Activated CD8-positive, alpha-beta memory T cell treated with anti-CD3 and anti-CD28 coated beads, Interleukin-2, amount 10 ng/mL, durations not matched to agents 7 days and 5 days (primary cell): ENCODE results near the gene XPC. TPM values are rescaled to one million over a fixed set of nuclear protein-coding genes. Genes with fewer than 3 reads are reported as not detected.
A peak's percentile ranks its signal among the peaks of the same experiment; 100 is the strongest.

Experiments
- ATAC-seq: fragments of 150-1000 bp; cut with Tn5 transposase; one replicate; pipeline ENCODE4 v1.10.0; 2021; ENCODE audit warnings: moderate library complexity
- CTCF ChIA-PET: fragments of 350-600 bp; sonication (Branson Sonifier 250); formaldehyde crosslinking; loops from one replicate; lab custom pipeline; 2021; ENCODE audit warnings: antibody characterized with exemption; lab: Charles Lee
- DNase-seq: peaks from one replicate; pipeline ENCODE4 v3.0.0-alpha.2; 2020
- H3K27ac Mint-ChIP-seq: one replicate; pipeline ENCODE4 v1.8.0; 2021; ENCODE audit warnings: mild to moderate bottlenecking, mixed read lengths
- H3K27me3 Mint-ChIP-seq: one replicate; pipeline ENCODE4 v1.8.0; 2021; ENCODE audit warnings: mixed read lengths
- H3K36me3 Mint-ChIP-seq: one replicate; pipeline ENCODE4 v1.8.0; 2021; ENCODE audit warnings: mild to moderate bottlenecking, mixed read lengths
- H3K4me1 Mint-ChIP-seq: one replicate; pipeline ENCODE4 v1.8.0; 2021; ENCODE audit warnings: mixed read lengths
- H3K4me3 Mint-ChIP-seq: one replicate; pipeline ENCODE4 v1.8.0; 2021; ENCODE audit warnings: mild to moderate bottlenecking, moderate library complexity, mixed read lengths
- H3K9me3 Mint-ChIP-seq: one replicate; pipeline ENCODE4 v1.8.0; 2022; ENCODE audit warnings: low read depth, mixed read lengths
- total RNA-seq, 2 experiments: library from RNA; stranded (reverse); gene quantifications; one replicate each; pipeline ENCODE4 v1.2.3, GENCODE V29; 2021

The XPC gene
- total RNA-seq, 2 experiments from 2014 or later, result 36.0 to 39.5 TPM

DNA sequence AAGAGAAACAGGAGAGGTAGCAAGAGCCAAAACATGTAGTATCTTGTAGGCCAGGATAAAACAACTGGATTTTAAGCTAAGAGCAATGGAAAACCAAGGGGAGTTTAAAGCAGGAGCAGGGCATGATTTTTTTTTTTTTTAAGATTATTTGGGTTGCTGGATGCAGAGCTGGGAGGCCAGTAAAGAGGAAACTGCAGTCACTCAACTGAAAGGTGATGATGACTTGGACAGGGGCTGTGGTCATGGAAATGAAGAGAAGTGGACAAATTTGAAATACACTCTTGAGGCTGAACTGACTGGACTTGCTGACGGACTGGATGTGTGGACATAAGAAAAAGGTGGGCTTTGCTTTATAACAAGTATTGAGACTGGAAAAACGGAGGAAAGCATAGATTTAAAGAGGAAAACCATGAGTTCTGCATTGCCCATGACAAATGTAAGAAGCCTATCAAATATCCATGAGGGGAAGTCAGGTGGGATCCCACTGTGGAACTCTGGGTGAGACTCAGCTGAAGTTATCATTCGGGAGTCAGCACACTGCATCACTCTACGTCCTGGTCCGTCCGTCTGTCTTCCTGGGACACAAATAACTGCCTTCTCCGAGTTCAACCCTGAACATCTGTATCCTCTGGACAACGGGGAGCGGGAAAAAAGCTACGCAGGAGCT lies 688 bp downstream of the XPC start:
- ATAC-seq (no peak), DNase-seq (no peak)
- CTCF ChIA-PET, result interaction anchor here (1.2 to 2.4 kb wide), 8 partner anchors 14 to 473 kb away, joined by 3 to 19 read pairs (median 5); partner anchors contain the start of genes CHCHD4 and TMEM43
- peak overlapping the region; percentile 99 for H3K27ac Mint-ChIP-seq
- H3K36me3 Mint-ChIP-seq, result peaks cover 20% of the 10 kb centered on the region
- H3K27me3 Mint-ChIP-seq, result no peaks in the 10 kb centered on the region
- H3K4me3 Mint-ChIP-seq, result peak overlapping the region; percentile 81
- peaks cover 66% of the 10 kb centered on the region for H3K4me1 Mint-ChIP-seq
- H3K9me3 Mint-ChIP-seq, result no peaks in the 10 kb centered on the region

- Mint-ChIP-seq H3K4me1 (peaks cover 59% of the 10 kb centered on the region), H3K36me3 (peaks cover 28% of the 10 kb centered on the region), H3K9me3 (no peaks in the 10 kb centered on the region), H3K27me3 (no peaks in the 10 kb centered on the region), H3K27ac (peak overlapping the region; percentile 61), H3K4me3 (peak overlapping the region; percentile 4)
- DNase-seq (peak; percentile 75), ATAC-seq (peak; percentile 13)
- CTCF ChIA-PET, result interaction anchor here (3.1 kb wide), 1 partner anchor 28 kb away, joined by 9 read pairs; no protein-coding TSS in a partner anchor
These were observed 2.9 kb downstream of the XPC start for GRCh38 chr3:14175383-14176037.

DNA sequence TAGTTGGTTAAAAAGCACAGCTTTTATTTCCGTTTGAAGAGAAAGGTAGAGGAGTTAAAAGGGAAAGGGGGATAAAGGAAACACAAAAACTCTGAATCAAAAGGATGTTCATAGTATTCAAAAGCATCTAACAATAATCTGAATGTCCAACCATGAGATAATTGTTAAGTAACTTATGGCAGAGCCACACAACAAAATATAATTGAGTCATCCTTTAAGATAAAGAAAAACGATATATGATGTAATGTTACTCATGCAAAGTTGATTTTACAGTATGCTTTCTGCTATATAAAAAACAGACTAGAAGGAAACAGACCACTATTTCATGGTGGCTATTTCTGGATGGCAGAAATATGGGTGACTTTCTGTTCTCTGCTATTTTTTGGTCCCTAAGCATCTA lies 3.9 kb downstream of the XPC start:
- ATAC-seq, result no peak
- Mint-ChIP-seq H3K36me3 (peaks cover 38% of the 10 kb centered on the region), H3K27ac (no peak overlapping the region), H3K4me3 (no peak overlapping the region), H3K27me3 (no peaks in the 10 kb centered on the region), H3K9me3 (no peaks in the 10 kb centered on the region), H3K4me1 (peaks cover 58% of the 10 kb centered on the region)
- CTCF ChIA-PET, result interaction anchor here (3.1 kb wide), 1 partner anchor 29 kb away, joined by 9 read pairs; no protein-coding TSS in a partner anchor
- DNase-seq, result no peak

DNA sequence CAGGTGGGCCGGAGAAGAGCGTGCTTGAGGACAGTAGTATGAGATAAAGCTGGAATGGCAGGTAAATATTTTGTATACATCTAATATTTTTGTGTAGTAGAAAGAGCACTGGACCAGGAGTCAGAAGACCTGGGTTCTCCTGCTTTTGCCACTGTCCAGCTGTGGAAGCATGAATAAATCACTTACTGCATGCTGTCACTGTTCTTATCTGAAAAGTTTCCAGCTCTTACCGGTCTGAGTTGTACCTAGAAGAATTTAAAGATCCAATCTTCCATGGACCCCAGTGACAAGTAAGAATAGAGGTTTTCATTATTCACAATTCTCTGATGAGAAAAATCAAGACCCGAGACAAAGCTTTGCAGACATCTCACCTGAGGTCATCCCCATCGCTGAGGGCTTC lies 5.9 kb downstream of the XPC start:
- Mint-ChIP-seq H3K27ac (no peak overlapping the region), H3K27me3 (no peaks in the 10 kb centered on the region), H3K9me3 (no peaks in the 10 kb centered on the region), H3K4me1 (peaks cover 47% of the 10 kb centered on the region), H3K4me3 (no peak overlapping the region), H3K36me3 (peaks cover 45% of the 10 kb centered on the region)
- ATAC-seq, result no peak
- CTCF ChIA-PET, result no interaction called here
- no peak for DNase-seq

GRCh38 chr3:14170531-14171159 lies 7.8 kb downstream of the XPC start:
- Mint-ChIP-seq H3K36me3 (peaks cover 57% of the 10 kb centered on the region), H3K9me3 (no peaks in the 10 kb centered on the region), H3K27ac (no peak overlapping the region), H3K4me1 (peaks cover 33% of the 10 kb centered on the region), H3K27me3 (no peaks in the 10 kb centered on the region), H3K4me3 (no peak overlapping the region)
- DNase-seq (no peak), ATAC-seq (no peak)
- CTCF ChIA-PET, result interaction anchor here (1.3 kb wide), 1 partner anchor 28 kb away, joined by 3 read pairs; no protein-coding TSS in a partner anchor

- Mint-ChIP-seq H3K9me3 (no peaks in the 10 kb centered on the region), H3K36me3 (peaks cover 63% of the 10 kb centered on the region), H3K4me3 (no peak overlapping the region), H3K27me3 (no peaks in the 10 kb centered on the region), H3K27ac (no peak overlapping the region), H3K4me1 (peaks cover 25% of the 10 kb centered on the region)
- CTCF ChIA-PET, result interaction anchor here (1.3 kb wide), 1 partner anchor 27 kb away, joined by 3 read pairs; no protein-coding TSS in a partner anchor
- ATAC-seq (no peak), DNase-seq (no peak)
These were observed 8.5 kb downstream of the XPC start for GRCh38 chr3:14169871-14170270.

DNA sequence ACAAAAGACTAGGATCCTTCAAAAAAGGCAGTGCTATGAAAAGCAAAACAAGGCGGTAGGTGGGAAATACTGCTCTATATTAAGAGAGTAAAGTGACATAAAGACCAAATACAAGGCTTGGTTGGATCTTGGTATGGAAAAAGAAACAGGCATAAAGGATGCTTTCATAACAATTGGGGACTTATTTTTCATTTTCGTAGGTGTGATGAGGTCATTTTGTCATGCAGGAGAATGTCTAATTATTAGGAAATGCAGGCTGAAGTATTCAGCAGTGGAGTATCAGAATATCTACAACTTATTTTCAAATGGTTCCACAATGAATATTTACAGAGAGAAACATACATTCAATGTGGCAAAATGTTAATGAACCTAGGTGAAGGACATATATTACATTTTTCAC lies 9.0 kb downstream of the XPC start:
- Mint-ChIP-seq H3K27me3 (no peaks in the 10 kb centered on the region), H3K27ac (no peak overlapping the region), H3K9me3 (no peaks in the 10 kb centered on the region), H3K4me1 (peaks cover 22% of the 10 kb centered on the region), H3K4me3 (no peak overlapping the region), H3K36me3 (peaks cover 68% of the 10 kb centered on the region)
- ATAC-seq (no peak), DNase-seq (no peak)
- CTCF ChIA-PET, result interaction anchor here (1.3 kb wide), 1 partner anchor 27 kb away, joined by 3 read pairs; no protein-coding TSS in a partner anchor

DNA sequence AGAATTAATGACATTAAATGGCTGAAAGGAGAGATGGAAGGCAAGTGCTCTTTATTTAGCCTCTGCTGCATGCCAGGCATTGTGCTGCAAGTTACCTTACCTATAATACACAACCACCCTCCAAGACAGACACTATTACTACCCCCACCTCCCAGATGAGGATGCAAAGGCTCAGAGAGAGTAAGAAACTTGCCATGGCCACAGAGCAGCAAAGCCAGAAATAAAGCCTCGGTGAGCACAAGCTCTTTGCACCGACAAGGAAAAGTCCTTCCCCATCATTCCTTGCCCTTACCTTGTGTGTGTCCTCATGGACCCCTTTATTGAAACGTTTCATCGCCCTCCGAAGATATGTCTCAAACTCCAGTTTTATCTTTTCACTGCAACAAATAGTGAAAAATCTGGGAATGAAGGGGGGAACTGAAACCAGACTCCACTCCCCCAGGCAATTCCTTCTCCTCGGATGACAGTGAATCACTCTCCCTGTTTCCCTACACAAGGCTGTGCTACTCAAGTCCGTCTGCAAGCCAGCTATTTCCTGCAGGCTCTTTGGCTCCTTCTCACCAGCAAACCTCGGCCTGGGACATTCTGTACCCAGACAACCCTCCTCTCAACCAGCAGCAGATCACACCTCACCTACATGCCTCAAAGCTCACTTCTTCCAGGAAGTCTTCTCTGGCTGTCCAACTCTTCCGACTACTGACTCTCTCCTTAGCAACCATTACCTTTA lies 11.4 kb downstream of the XPC start:
- DNase-seq (no peak), ATAC-seq (no peak)
- H3K4me3 Mint-ChIP-seq, result no peak overlapping the region
- H3K9me3 Mint-ChIP-seq, result peaks cover 2% of the 10 kb centered on the region
- CTCF ChIA-PET, result interaction anchor here (0.6 to 1.0 kb wide), 2 partner anchors 37 to 301 kb away, joined by 3 read pairs; no protein-coding TSS in a partner anchor
- H3K36me3 Mint-ChIP-seq, result peaks cover 79% of the 10 kb centered on the region
- H3K27me3 Mint-ChIP-seq, result no peaks in the 10 kb centered on the region
- H3K4me1 Mint-ChIP-seq, result peaks cover 11% of the 10 kb centered on the region
- no peak overlapping the region for H3K27ac Mint-ChIP-seq

- H3K9me3 Mint-ChIP-seq, result peaks cover 9% of the 10 kb centered on the region
These were observed 16.2 kb downstream of the XPC start for GRCh38 chr3:14162178-14162577.

GRCh38 chr3:14161282-14161681 lies 17.1 kb downstream of the XPC start:
- no peaks in the 10 kb centered on the region for H3K27me3 Mint-ChIP-seq

More at GRCh38 chr3:14162178-14162577, 16.2 kb downstream of the XPC start:
- Mint-ChIP-seq H3K4me3 (no peak overlapping the region), H3K27me3 (no peaks in the 10 kb centered on the region), H3K36me3 (peaks cover 82% of the 10 kb centered on the region), H3K4me1 (peaks cover 3% of the 10 kb centered on the region), H3K27ac (no peak overlapping the region)
- CTCF ChIA-PET, result interaction anchor here (0.6 kb wide), 1 partner anchor 542 kb away, joined by 3 read pairs; no protein-coding TSS in a partner anchor
- ATAC-seq (no peak), DNase-seq (no peak)

DNA sequence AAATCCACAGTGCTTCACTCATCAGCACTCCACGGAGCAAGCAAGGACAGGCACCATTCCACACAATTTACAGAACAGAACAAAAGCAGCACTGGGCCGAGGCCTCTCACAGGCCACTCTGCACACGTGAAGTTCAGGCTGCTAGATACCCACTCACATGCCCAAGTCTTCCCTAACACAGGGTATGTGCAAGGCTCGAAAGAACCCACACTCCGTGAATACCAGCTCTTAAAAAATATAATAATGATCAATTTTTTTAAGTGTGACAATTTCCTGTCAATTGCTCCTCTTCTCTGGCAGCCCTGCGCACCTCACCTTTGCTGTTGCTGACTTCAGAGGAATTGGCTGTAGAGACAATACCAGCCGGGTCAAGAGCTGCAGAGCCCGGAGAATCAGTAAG lies 19.0 kb downstream of the XPC start:
- no peak for ATAC-seq
- Mint-ChIP-seq H3K4me1 (no peaks in the 10 kb centered on the region), H3K4me3 (no peak overlapping the region), H3K36me3 (peaks cover 69% of the 10 kb centered on the region), H3K27me3 (no peaks in the 10 kb centered on the region), H3K27ac (no peak overlapping the region), H3K9me3 (peaks cover 9% of the 10 kb centered on the region)
- no peak for DNase-seq
- CTCF ChIA-PET, result no interaction called here

More at GRCh38 chr3:14161282-14161681, 17.1 kb downstream of the XPC start:
- no peak overlapping the region for H3K27ac Mint-ChIP-seq
- no peak overlapping the region for H3K4me3 Mint-ChIP-seq
- H3K4me1 Mint-ChIP-seq, result peaks cover 3% of the 10 kb centered on the region
- H3K9me3 Mint-ChIP-seq, result peaks cover 9% of the 10 kb centered on the region
- CTCF ChIA-PET, result no interaction called here
- ATAC-seq, result no peak
- H3K36me3 Mint-ChIP-seq, result peaks cover 76% of the 10 kb centered on the region
- no peak for DNase-seq

GRCh38 chr3:14158370-14158769 lies 20.0 kb downstream of the XPC start:
- Mint-ChIP-seq H3K27ac (no peak overlapping the region), H3K9me3 (peaks cover 9% of the 10 kb centered on the region), H3K4me3 (no peak overlapping the region), H3K36me3 (peaks cover 67% of the 10 kb centered on the region), H3K27me3 (no peaks in the 10 kb centered on the region), H3K4me1 (no peaks in the 10 kb centered on the region)
- CTCF ChIA-PET, result interaction anchor here (1.3 kb wide), 1 partner anchor 9 kb away, joined by 3 read pairs; no protein-coding TSS in a partner anchor
- ATAC-seq (no peak), DNase-seq (no peak)
